Endometrial microvascular endothelial cells (primary cell): ENCODE results near the gene WBP1. TPM values are rescaled to one million over a fixed set of nuclear protein-coding genes. Genes with fewer than 3 reads are reported as not detected.
"Not testable (repeated sequence)": the region's sequence is repeated elsewhere in the genome, so short reads cannot be mapped to it uniquely, and the experiment has no call there.

ENCODE experiments used
- in situ Hi-C: cut with HindIII; loops from 2 replicates; pipeline ENCODE4 v1.10.0; 2017; ENCODE audit warnings: low sequenced_read_pairs, low pct_unique_long_range_greater_than_20kb; ENCODE audit errors: inconsistent ontology term
- total RNA-seq: library from RNA; depleted of rRNA; stranded (reverse); fragments of >200 nt; gene quantifications from one replicate; pipeline ENCODE4 v1.2.3, GENCODE V29; 2015; ENCODE audit errors: inconsistent ontology term

Gene WBP1
- total RNA-seq, 1 donor from 2014 or later = 40.0 TPM

- in situ Hi-C loops = no loop called here
Observed at GRCh38 chr2:74444498-74445318, 13.5 kb upstream of the WBP1 start.

- in situ Hi-C loops = no loop called here
Observed at GRCh38 chr2:74447230-74447999, 10.8 kb upstream of the WBP1 start.

GRCh38 chr2:74448771-74449170 lies 9.5 kb upstream of the WBP1 start:
- in situ Hi-C loops = no loop called here

- in situ Hi-C loops = no loop called here
Observed at GRCh38 chr2:74450570-74451190, 7.6 kb upstream of the WBP1 start.

GRCh38 chr2:74454654-74455511 lies 3.4 kb upstream of the WBP1 start, which contains the start of gene INO80B:
TSS of gene INO80B (plus strand) at chr2:74455087. CDS start at chr2:74455117, 30 bp downstream.
- in situ Hi-C loops = no loop called here

- in situ Hi-C loops = no loop called here
Observed at GRCh38 chr2:74457129-74457548, 1.1 kb upstream of the WBP1 start.

GRCh38 chr2:74457549-74458131 lies 598 bp upstream of the WBP1 start:
- in situ Hi-C loops = no loop called here

GRCh38 chr2:74458938-74459363 lies 713 bp downstream of the WBP1 start:
- in situ Hi-C loops = no loop called here

- in situ Hi-C loops = not testable (repeated sequence)
Observed at GRCh38 chr2:74459503-74460118, 1.4 kb downstream of the WBP1 start.

- in situ Hi-C loops = not testable (repeated sequence)
Observed at GRCh38 chr2:74460187-74460586, 1.9 kb downstream of the WBP1 start.

- in situ Hi-C loops = no loop called here
Observed at GRCh38 chr2:74461187-74462053, 3.2 kb downstream of the WBP1 start.

- in situ Hi-C loops = no loop called here
Observed at GRCh38 chr2:74462054-74462785, 4.0 kb downstream of the WBP1 start.

GRCh38 chr2:74462786-74463105 lies 4.5 kb downstream of the WBP1 start:
- in situ Hi-C loops = no loop called here

- in situ Hi-C loops = no loop called here
Observed at GRCh38 chr2:74464406-74464805, 6.2 kb downstream of the WBP1 start.

- in situ Hi-C loops = not testable (repeated sequence)
Observed at GRCh38 chr2:74470742-74471141, 12.5 kb downstream of the WBP1 start.

- in situ Hi-C loops = no loop called here
Observed at GRCh38 chr2:74471332-74472065, 13.3 kb downstream of the WBP1 start.
